T-helper 1 cell treated with Interleukin-12 subunit alpha and Interleukin-12 subunit beta and Interleukin-4 antibody, amounts not matched to agents 30 ng/mL and 1 ng/mL, for 36 hours (primary cell): ENCODE results near the gene UBAC2. TPM values are rescaled to one million over a fixed set of nuclear protein-coding genes. Genes with fewer than 3 reads are reported as not detected.

ENCODE experiments used
- intact Hi-C: fragments of 100-400 bp; cut with micrococcal nuclease; formaldehyde crosslinking; loops from one replicate; pipeline ENCODE4 v1.15.1; 2024
- total RNA-seq: library from RNA; stranded (reverse); gene quantifications from 2 replicates; pipeline ENCODE4 v1.2.3, GENCODE V29; 2022

The UBAC2 gene
- total RNA-seq, 1 donor from 2014 or later, result 50.0 TPM

DNA sequence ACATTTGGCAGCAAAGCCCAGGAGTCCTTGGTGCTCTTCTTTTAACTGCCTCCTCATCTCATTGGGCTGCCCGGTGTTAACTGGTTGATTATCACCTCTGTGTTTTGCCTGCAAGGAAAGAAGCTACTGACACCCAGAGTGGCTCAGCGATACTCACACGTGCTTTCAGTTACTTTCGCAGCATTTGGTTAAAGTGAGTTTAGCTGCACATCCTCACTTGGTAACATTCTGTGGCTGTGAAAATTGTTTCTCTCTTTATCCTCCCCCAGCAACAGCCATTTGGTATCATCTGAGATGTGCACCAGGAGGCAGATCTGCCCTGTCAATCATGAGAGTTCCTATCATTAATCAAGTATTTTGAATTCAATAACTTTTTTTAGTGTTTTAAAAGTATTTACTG is 151.1 kb downstream of the UBAC2 start:
- intact Hi-C loops, result loop anchor here (10.0 kb wide), 2 partner anchors 477 to 777 kb away; partner anchors contain the start of gene STK24

GRCh38 chr13:99352351-99353245 is 151.9 kb downstream of the UBAC2 start:
- intact Hi-C loops, result loop anchor here (10.0 kb wide), 2 partner anchors 478 to 778 kb away; partner anchors contain the start of gene STK24

DNA sequence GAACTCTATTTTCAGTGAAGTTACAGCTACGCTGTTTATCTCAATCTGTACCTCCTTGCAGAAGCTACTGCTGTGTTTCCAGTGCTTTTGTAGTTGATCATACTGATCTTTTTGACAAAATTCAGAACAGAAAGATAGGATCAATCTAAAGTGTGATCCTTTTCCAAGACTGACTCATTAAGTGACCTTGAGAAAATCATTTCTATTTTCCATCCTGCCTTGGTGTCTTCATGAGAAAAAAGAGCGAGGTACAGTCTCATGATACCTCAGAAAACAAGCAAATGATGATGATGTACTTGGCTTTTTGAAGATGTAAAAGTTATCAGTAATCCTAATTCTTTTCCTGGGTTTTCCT is 152.6 kb downstream of the UBAC2 start:
- intact Hi-C loops, result loop anchor here (10.0 kb wide), 2 partner anchors 478 to 778 kb away; partner anchors contain the start of gene STK24

- intact Hi-C loops, result loop anchor here (10.0 kb wide), 2 partner anchors 479 to 779 kb away; partner anchors contain the start of gene STK24
Observed at GRCh38 chr13:99353836-99354235, 153.2 kb downstream of the UBAC2 start.

- intact Hi-C loops, result loop anchor here (10.0 kb wide), 2 partner anchors 480 to 780 kb away; partner anchors contain the start of gene STK24
Observed at GRCh38 chr13:99354371-99354951, 153.8 kb downstream of the UBAC2 start.

GRCh38 chr13:99355267-99356011 is 154.8 kb downstream of the UBAC2 start:
- intact Hi-C loops, result loop anchor here (1.0 to 10.0 kb wide), 14 partner anchors 13 to 1037 kb away; partner anchors contain the start of genes CLYBL and STK24

GRCh38 chr13:99356012-99356261 is 155.3 kb downstream of the UBAC2 start:
- intact Hi-C loops, result loop anchor here (1.0 to 10.0 kb wide), 14 partner anchors 12 to 1036 kb away; partner anchors contain the start of genes CLYBL and STK24

GRCh38 chr13:99356262-99357091 is 155.8 kb downstream of the UBAC2 start:
- intact Hi-C loops, result loop anchor here (1.0 to 10.0 kb wide), 19 partner anchors 12 to 1036 kb away; partner anchors contain the start of genes CLYBL, GPR183, STK24 and UBAC2

DNA sequence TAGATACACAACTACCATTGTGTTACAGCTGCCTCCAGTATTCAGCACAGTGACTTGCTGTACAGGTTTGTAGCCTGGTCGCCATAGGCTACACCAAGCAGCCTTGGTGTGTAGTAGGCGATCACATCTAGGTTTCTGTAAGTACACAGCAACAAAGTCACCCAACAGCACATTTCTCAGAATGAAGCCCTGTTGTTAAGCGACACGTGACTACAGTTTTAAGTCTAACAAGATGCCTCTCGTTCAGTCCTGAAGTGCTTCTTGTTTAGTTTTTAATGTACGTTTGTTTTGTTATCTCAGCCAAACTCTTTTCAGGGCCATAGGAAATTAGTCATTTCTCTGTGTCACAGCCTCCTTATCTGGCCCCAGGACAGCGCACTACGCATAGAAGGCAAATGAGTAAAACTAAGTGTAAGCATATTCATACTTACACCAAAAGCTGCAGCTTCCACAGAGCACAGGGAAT is 156.5 kb downstream of the UBAC2 start:
- intact Hi-C loops, result loop anchor here (1.0 to 10.0 kb wide), 10 partner anchors 15 to 1035 kb away; partner anchors contain the start of genes GPR183, STK24 and UBAC2

DNA sequence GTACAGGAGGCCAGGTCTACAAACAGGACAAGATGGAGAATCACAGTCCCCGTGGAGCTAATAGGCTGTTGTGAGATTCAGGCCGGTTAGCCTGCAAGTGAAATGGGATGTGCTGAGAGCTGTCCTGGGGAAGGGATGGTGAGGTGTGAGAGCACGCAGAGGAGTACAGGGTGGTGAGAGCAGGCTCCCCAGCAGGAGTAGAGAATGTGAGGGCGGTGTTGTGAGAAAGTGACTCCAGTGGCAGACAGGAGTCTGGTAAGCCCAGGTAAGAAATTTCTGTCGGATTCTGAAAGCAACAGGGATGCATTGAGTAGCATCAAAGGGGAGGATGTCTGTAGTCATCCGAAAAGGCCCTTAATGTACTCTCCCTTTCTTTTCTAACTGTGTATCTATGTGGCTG is 157.3 kb downstream of the UBAC2 start:
- intact Hi-C loops, result loop anchor here (1.0 to 10.0 kb wide), 10 partner anchors 14 to 1034 kb away; partner anchors contain the start of genes GPR183, STK24 and UBAC2

DNA sequence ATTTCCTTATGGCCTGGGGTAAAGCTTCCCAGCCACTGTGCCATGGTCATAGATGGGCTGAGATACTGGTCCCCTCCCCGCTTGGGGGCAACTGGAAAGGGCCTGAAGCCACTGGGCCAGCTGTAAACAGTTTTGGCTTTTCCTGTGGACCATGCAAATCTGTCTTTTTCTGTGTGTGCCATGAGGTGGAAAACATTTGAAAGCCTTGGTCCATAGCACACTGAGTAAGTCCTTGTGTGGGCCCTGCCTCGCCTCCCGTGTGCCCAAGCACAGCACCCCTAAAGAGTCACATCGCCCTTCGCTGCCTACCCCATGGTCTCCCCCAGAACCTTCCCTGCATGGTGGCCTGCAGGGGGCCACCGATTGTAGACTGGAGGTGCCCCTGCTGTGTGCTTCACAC is 158.9 kb downstream of the UBAC2 start:
- intact Hi-C loops, result loop anchor here (5.0 to 10.0 kb wide), 3 partner anchors 485 to 1033 kb away; partner anchors contain the start of gene STK24

DNA sequence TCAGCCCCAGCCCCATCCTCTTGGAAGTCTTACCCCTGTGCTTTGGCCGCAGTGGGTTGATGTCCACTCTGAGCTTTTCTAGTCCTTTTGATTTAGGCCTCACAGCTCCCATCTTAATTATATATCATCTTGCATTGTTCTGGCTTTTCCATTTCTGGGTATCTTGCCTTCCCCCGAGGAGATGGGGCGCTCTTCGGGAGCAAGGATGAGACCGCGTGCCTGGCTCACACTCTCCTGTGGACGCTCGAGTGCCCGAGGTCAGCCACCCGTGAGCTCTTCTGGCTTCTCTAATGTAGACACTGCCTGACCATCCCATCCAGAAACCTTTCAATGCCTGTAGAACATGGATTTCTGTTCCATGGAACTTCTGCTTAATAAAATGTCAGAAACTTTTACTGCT is 160.0 kb downstream of the UBAC2 start:
- intact Hi-C loops, result loop anchor here (1.0 kb wide), 1 partner anchor 11 kb away; no protein-coding TSS in a partner anchor

- intact Hi-C loops, result loop anchor here (1.0 kb wide), 1 partner anchor 10 kb away; no protein-coding TSS in a partner anchor
Observed at GRCh38 chr13:99361197-99361596, 160.5 kb downstream of the UBAC2 start.

DNA sequence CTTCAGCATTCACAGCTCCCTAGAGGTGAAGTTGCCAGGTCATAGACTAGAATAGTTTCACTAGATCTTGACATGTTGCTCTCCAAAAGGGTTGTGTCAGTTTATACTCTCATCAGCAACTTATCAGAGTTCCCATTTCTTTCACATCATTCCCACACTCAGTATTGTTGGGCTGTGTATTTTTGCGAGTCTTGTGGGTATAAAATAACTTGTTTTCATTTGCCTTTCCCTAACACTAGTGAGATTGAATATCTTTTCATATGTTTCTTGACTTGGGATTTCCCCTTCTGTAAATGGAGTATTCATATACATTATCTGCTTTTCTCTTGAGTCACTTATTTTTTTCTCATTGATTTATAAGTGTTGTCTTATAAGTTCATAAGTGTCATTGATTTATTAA is 161.7 kb downstream of the UBAC2 start:
- intact Hi-C loops, result no loop called here

DNA sequence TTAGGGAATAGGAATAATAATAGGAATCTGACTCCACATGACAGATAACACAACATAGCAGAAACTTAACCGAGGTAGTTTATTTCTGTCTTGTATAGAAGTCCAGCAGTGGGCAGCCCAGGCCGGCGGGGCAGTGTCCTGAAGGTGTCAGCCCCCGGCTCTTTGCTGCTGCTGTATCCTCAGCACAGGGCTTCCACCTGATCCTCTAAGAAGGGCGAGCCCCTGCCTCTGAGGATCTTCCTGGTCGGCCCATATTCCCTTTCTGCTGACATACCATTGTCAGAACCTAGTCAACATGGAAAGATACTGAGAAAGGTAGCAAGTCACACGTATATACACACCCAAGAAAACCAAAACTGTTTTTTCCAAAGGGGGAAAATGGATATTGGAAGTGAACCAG is 162.7 kb downstream of the UBAC2 start:
- intact Hi-C loops, result no loop called here

- intact Hi-C loops, result no loop called here
Observed at GRCh38 chr13:99363949-99364348, 163.3 kb downstream of the UBAC2 start.

DNA sequence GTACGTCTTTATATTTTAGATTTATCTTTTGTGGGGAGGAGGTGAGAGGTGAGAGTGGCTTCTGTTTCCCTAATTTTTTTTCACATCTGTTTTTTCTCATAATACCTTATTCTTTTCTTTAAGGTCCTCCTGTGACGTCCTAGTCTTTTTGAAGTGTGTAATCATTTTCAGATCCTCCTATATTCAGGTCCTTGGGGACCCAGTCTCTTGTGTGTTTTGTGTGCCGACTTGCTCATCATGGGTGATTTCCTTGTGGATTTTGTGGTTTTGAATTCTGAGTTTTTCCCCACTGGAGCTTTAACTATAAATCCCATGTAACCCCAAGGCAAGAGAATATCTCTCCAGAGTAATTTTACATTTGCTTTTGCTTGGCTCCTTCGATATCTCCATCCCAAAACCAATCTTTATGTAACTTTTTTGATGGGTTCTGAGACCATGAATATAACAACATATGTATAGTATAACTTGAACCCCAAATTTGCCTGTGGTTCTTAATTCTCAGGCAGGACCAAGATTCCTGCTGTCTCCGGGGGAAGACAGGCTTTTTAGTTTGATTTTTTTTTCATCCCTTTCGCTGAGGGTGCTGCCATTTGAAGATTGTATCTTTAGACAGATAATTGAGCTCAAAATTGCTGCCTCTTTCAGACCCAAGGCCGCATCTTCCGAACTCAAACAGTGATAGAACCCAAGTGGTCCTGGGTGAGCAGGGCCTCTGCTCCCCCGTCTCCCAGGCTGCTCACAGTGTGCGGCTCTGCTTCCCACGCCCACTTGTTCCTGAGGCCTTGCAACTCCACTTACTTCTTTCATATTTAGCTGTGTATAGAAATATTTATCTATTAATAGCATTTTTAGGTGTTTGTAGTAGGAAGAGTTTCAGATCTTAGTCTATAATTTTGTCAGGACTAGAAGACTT is 165.7 kb downstream of the UBAC2 start:
- intact Hi-C loops, result no loop called here

- intact Hi-C loops, result no loop called here
Observed at GRCh38 chr13:99367106-99367616, 166.5 kb downstream of the UBAC2 start.
